Measurements from ENCODE around the gene ISL1.

ISL1 gene

GRCh38 chr5:51414516-51414915 lies 31.3 kb downstream of the ISL1 start:
- TF ChIP-seq CTCF (conservative IDR thresholded peaks at IDR 0.05): no peak
- no peak overlapping the region for H3K27ac ChIP-seq

GRCh38 chr5:51416149-51416548 lies 32.9 kb downstream of the ISL1 start:
- TF ChIP-seq CTCF (conservative IDR thresholded peaks at IDR 0.05): no peak
- no peak overlapping the region for H3K27ac ChIP-seq

- no peak for TF ChIP-seq CTCF (conservative IDR thresholded peaks at IDR 0.05)
- H3K27ac ChIP-seq: no peak overlapping the region
Observed at GRCh38 chr5:51433052-51433710, 49.9 kb downstream of the ISL1 start.

- TF ChIP-seq CTCF (conservative IDR thresholded peaks at IDR 0.05): no peak
- H3K27ac ChIP-seq: no peak overlapping the region
Observed at GRCh38 chr5:51439232-51439631, 56.0 kb downstream of the ISL1 start.

Measured in VCaP (cell line).